GM18502 (cell line): ENCODE measurements around the gene FKBP5.
"Not testable (repeated sequence)": the region's sequence is repeated elsewhere in the genome, so short reads cannot be mapped to it uniquely, and the experiment has no call there.

Experiments
- ATAC-seq: cut with Tn5 transposase; IDR thresholded peaks from one replicate; pipeline ENCODE4 v1.9.1; 2021; ENCODE audit warnings: mild to moderate bottlenecking; ENCODE audit not compliant: unreplicated experiment, poor library complexity

The FKBP5 gene

DNA sequence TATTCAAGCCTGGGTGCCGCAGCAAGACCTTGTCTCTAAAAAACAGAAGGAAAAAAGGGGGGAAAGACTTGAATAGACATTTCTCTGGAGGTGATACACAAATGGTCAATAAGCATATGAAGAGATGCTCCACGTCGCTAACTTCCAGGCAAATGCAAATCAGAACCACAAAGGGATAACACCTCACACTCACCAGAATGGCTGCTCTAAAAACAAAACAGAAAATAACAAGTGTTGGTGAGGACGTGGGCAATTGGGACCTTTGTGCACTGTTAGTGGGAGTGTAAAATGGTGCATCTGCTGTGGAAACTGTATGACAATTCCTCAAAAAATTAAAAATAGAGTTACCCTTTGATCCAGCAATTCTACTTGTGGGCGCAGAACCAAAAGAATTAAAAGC lies 127.6 kb downstream of the FKBP5 start:
- ATAC-seq: no peak

DNA sequence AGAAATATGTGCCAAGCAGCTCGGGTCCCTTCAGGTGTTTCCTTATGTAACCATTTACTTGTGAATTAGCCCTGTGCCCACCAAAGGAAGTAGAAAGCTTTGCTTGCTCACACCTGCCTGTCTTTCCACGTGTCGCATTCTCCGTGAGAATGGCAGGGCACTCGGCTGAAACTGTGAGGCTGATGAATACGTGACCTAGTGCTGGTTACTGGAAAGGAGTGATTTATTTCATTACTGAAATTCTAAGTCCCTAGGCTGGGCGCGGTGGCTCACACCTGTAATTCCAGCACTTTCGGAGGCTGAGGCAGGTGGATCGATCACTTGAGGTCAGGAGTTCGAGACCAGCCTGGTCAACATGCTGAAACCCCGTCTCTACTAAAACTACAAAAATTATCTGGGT lies 130.1 kb downstream of the FKBP5 start:
- ATAC-seq: no peak

GRCh38 chr6:35557239-35557638 lies 131.5 kb downstream of the FKBP5 start:
- ATAC-seq: no peak

DNA sequence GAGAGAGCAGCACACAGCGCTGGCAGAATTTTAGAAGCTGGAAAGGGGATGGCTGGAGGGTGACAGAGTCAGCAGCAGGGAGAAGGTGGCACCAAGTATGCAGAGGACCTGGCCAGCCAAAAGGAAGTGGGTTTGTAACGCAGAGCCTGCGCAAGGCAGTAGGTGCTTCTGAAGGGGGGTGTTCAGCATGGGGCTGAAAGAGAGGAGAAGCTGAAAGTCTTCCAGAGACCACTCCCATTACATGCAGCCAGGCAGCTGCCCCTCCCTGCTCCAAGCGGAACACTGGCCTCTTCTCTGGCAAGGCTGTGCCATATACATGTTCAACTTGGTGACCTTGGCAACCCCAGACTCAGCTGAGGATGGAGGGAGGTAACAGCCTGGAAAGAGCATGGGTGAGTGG lies 133.9 kb downstream of the FKBP5 start:
- no peak for ATAC-seq

GRCh38 chr6:35553315-35553714 lies 135.4 kb downstream of the FKBP5 start:
- ATAC-seq: no peak

DNA sequence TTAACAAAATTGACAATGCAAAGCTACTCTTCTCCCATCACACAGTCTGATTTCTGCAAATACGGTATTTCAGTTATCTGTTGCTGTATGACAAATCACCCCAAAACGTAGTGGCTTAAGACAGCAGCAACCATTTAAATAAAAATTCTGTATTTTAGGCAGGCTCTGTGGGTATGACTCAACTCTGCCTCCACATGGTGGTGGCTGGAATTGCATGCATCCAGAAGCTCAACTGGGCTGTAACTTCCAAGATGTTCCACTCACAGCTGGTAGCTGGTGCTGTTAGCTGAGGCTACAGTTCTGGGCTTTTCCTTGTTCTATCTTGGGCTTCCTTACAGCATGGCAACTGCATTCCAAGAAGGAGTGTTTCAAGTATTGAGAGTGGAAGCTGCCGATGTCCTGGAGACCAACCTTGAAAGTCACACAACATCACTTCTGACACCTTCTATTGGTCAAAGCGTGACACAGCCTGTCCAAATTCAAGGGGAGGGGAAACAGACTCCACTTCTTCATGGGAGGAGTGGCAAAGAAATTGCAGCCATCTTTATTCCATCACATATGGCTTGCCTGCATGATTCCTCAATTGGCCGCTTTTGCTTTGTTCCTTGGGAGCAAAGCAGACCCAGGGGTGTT lies 136.3 kb downstream of the FKBP5 start:
- ATAC-seq: no peak

- no peak for ATAC-seq
These were observed 138.3 kb downstream of the FKBP5 start for GRCh38 chr6:35550437-35550836.

- ATAC-seq: no peak
These were observed 141.0 kb downstream of the FKBP5 start for GRCh38 chr6:35547676-35548075.

- no peak for ATAC-seq
These were observed 143.8 kb downstream of the FKBP5 start for GRCh38 chr6:35544769-35545361.

DNA sequence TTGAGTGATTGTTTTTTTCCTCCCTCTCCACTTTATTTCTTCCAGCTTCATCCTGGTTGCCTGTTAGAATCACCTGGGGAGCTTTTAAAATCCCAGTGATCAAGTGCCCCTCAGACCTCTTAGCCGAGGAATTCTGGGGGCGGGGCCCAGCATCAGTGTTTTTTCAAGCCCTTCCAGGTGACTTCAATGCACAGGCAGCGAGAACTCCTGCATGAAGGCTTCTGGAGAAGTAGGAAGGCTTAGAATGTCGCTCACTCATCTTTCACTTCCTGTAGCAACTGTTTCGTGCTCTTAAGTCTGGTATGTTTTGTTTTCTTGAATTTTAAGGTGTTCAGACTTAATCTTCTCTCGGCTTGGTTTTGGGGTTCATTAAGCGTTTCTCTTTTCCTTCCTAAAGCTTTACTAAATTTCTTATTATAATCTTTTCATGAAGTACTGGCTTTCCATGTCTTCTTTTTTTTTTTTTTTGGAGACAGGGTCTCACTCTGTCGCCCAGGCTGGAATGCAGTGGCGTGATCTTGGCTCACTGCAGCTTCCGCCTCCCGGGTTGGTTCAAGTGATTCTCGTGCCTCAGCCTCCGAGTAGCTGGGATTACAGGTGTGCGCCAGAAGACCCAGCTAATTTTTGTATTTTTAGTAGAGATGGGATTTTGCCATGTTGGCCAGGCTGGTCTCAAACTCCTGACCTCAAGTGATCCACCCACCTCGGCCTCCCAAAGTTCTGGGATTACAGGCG lies 145.1 kb downstream of the FKBP5 start:
- ATAC-seq: no peak

DNA sequence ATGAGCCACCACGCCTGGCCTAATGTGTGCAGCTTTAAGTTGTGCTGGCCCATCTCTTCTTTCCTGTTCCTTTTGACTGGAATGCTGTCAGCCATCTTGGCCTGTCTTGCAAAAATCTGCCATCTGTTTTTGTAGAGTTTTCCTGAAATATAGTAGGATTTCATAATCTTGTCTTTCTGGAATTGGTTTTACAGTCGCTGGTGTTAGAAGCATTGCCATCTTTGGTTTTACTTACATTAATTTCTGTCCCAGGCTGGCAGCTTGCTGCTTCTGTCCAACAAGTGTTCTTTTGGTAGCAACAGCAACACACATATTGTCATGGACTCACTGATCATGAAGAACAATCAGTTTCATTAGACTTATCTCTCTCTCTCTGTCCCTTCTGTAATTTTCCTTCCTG lies 146.9 kb downstream of the FKBP5 start:
- ATAC-seq: no peak

- no peak for ATAC-seq
These were observed 149.5 kb downstream of the FKBP5 start for GRCh38 chr6:35539223-35539622.

- not testable (repeated sequence) for ATAC-seq
These were observed 152.9 kb downstream of the FKBP5 start for GRCh38 chr6:35535847-35536246.

GRCh38 chr6:35534407-35535170 lies 154.1 kb downstream of the FKBP5 start:
- no peak for ATAC-seq

DNA sequence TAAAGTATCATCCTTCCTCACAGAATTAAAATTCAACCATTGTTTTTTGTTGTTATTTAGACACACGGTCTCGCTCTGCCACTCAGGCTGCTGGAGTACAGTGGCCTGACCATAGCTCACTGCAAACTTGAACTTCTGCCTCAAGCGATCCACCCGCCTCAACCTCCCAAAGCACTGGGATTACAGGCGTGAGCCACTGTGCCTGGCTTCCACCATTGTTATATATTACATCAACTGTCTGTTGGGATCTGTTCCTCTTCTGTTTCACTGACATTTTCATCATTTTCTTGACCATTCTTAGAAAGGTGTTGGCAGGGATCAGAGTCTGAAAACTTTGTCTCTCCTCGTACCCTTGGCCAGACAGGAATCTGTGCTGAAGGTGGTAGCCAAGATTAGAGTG lies 154.7 kb downstream of the FKBP5 start:
- no peak for ATAC-seq

DNA sequence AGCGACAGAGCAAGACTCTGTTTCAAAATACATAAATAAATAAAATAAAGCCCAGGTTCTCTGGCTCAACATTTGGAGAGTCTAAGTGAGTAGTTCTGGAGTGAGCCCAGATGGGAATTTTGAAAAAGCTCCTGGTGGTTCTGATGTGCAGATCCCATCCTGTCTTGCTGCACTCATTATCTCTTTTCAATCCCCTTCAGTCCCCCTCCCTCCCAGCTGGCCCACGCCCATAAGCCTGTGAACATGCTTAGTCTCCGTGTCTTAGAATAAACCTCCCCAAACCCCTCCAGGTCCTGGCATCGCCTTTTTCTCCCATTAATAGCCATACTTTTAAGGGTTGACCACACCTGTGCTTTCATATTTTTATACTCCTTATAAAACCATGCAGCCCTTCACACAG lies 156.6 kb downstream of the FKBP5 start:
- ATAC-seq: no peak

GRCh38 chr6:35524380-35525020 lies 164.2 kb downstream of the FKBP5 start:
- ATAC-seq: no peak
